Glutamatergic neuron (in vitro differentiated cells): ENCODE measurements around the gene PHF10. TPM values are rescaled to one million over a fixed set of nuclear protein-coding genes. Genes with fewer than 3 reads are reported as not detected.

Experiments
- DNase-seq: peaks from one replicate; pipeline ENCODE4 v3.0.0; 2022
- H3K27ac Mint-ChIP-seq: one replicate; pipeline ENCODE4 v1.8.0; 2020; ENCODE audit warnings: mild to moderate bottlenecking, mixed read lengths, inconsistent platforms; ENCODE audit not compliant: unreplicated experiment
- H3K27me3 Mint-ChIP-seq: one replicate; pipeline ENCODE4 v1.8.0; 2020; ENCODE audit warnings: mild to moderate bottlenecking, moderate library complexity, mixed read lengths, inconsistent platforms; ENCODE audit not compliant: unreplicated experiment
- H3K36me3 Mint-ChIP-seq: one replicate; pipeline ENCODE4 v1.8.0; 2020; ENCODE audit warnings: mild to moderate bottlenecking, mixed read lengths, inconsistent platforms; ENCODE audit not compliant: unreplicated experiment
- H3K4me1 Mint-ChIP-seq: one replicate; pipeline ENCODE4 v1.8.0; 2020; ENCODE audit warnings: mild to moderate bottlenecking, low read depth, mixed read lengths, inconsistent platforms; ENCODE audit not compliant: unreplicated experiment
- H3K4me3 Mint-ChIP-seq: one replicate; pipeline ENCODE4 v1.8.0; 2020; ENCODE audit warnings: mild to moderate bottlenecking, mixed read lengths, inconsistent platforms; ENCODE audit not compliant: unreplicated experiment
- H3K9me3 Mint-ChIP-seq: one replicate; pipeline ENCODE4 v1.8.0; 2020; ENCODE audit warnings: mild to moderate bottlenecking, moderate library complexity, mixed read lengths, inconsistent platforms; ENCODE audit not compliant: unreplicated experiment
- CTCF ChIP-seq: fragments of 200-600 bp; sonication (generic); IDR thresholded peaks from one replicate; pipeline ENCODE4 v1.5.0; 2021; ENCODE audit not compliant: partially characterized antibody, unreplicated experiment
- total RNA-seq: library from RNA; stranded (reverse); fragmentation: NEBNext Ultra II Directional; extraction: Animal tissue kit (Norgen Biotek cat#: 25700); gene quantifications from one replicate; pipeline ENCODE4 v1.2.1, GENCODE V29; 2021; ENCODE audit not compliant: unreplicated experiment

The PHF10 gene
- total RNA-seq, 1 donor from 2014 or later: 21.2 TPM

- no peak overlapping the region for H3K4me3 Mint-ChIP-seq
- H3K9me3 Mint-ChIP-seq: no peaks in the 10 kb centered on the region
- TF ChIP-seq CTCF: no peak
Observed at GRCh38 chr6:169745405-169745804, 21.1 kb upstream of the PHF10 start.

GRCh38 chr6:169741344-169741743, 17.0 kb upstream of the PHF10 start:
- H3K9me3 Mint-ChIP-seq: no peaks in the 10 kb centered on the region
- TF ChIP-seq CTCF: no peak
- no peak overlapping the region for H3K27ac Mint-ChIP-seq
- DNase-seq: no peak
- peaks cover 12% of the 10 kb centered on the region for H3K4me1 Mint-ChIP-seq
- no peak overlapping the region for H3K4me3 Mint-ChIP-seq
- H3K36me3 Mint-ChIP-seq: no peaks in the 10 kb centered on the region
- no peaks in the 10 kb centered on the region for H3K27me3 Mint-ChIP-seq

More at GRCh38 chr6:169745405-169745804, 21.1 kb upstream of the PHF10 start:
- H3K27ac Mint-ChIP-seq: no peak overlapping the region
- H3K27me3 Mint-ChIP-seq: no peaks in the 10 kb centered on the region
- H3K36me3 Mint-ChIP-seq: peaks cover 5% of the 10 kb centered on the region
- DNase-seq: no peak
- H3K4me1 Mint-ChIP-seq: peaks cover 2% of the 10 kb centered on the region

GRCh38 chr6:169738976-169739529, 14.8 kb upstream of the PHF10 start:
- no peaks in the 10 kb centered on the region for H3K36me3 Mint-ChIP-seq
- DNase-seq: no peak
- H3K4me3 Mint-ChIP-seq: no peak overlapping the region
- no peaks in the 10 kb centered on the region for H3K27me3 Mint-ChIP-seq
- H3K4me1 Mint-ChIP-seq: peaks cover 12% of the 10 kb centered on the region
- peaks cover 3% of the 10 kb centered on the region for H3K9me3 Mint-ChIP-seq
- TF ChIP-seq CTCF: no peak
- no peak overlapping the region for H3K27ac Mint-ChIP-seq

- H3K36me3 Mint-ChIP-seq: no peaks in the 10 kb centered on the region
- H3K27ac Mint-ChIP-seq: no peak overlapping the region
- H3K4me1 Mint-ChIP-seq: peaks cover 12% of the 10 kb centered on the region
- H3K9me3 Mint-ChIP-seq: peaks cover 3% of the 10 kb centered on the region
- DNase-seq: no peak
- H3K27me3 Mint-ChIP-seq: no peaks in the 10 kb centered on the region
- no peak overlapping the region for H3K4me3 Mint-ChIP-seq
- TF ChIP-seq CTCF: no peak
Observed at GRCh38 chr6:169738204-169738975, 14.1 kb upstream of the PHF10 start.

GRCh38 chr6:169729961-169730360, 5.7 kb upstream of the PHF10 start:
- Mint-ChIP-seq H3K27ac (no peak overlapping the region), H3K27me3 (peaks cover 6% of the 10 kb centered on the region), H3K4me1 (peaks cover 3% of the 10 kb centered on the region), H3K4me3 (no peak overlapping the region), H3K36me3 (no peaks in the 10 kb centered on the region), H3K9me3 (peaks cover 10% of the 10 kb centered on the region)
- TF ChIP-seq CTCF: no peak
- DNase-seq: no peak
